WTC11 (cell line): ENCODE results near the gene PICALM. TPM values are rescaled to one million over a fixed set of nuclear protein-coding genes. Genes with fewer than 3 reads are reported as not detected.

Experiments used
- ATAC-seq: fragments of 200-7000 bp; cut with Tn5 transposase; 2 replicates; pipeline ENCODE4 v1.10.0; 2021; ENCODE audit warnings: mild to moderate bottlenecking, moderate library complexity
- CTCF ChIA-PET: fragments of 300-600 bp; sonication (Branson Sonifier 250); formaldehyde crosslinking; loops from one replicate; lab custom pipeline; 2021; ENCODE audit warnings: antibody characterized with exemption; lab: Charles Lee
- POLR2A ChIA-PET: fragments of 350-600 bp; sonication (Branson Sonifier 250); formaldehyde crosslinking; loops from one replicate; lab custom pipeline; 2021; ENCODE audit warnings: antibody characterized with exemption; lab: Charles Lee
- DNase-seq: peaks from one replicate; pipeline ENCODE4 v3.0.0; 2021; ENCODE audit warnings: low spot score
- H3K27ac Mint-ChIP-seq: 2 replicates; pipeline ENCODE4 v1.8.0; 2021; ENCODE audit warnings: mixed read lengths
- H3K27me3 Mint-ChIP-seq: 2 replicates; pipeline ENCODE4 v1.8.0; 2021; ENCODE audit warnings: low read depth, mild to moderate bottlenecking, moderate library complexity, mixed read lengths
- H3K36me3 Mint-ChIP-seq: 2 replicates; pipeline ENCODE4 v1.8.0; 2021; ENCODE audit warnings: mixed read lengths
- H3K4me1 Mint-ChIP-seq: 2 replicates; pipeline ENCODE4 v1.8.0; 2022; ENCODE audit warnings: mixed read lengths
- H3K4me3 Mint-ChIP-seq: 2 replicates; pipeline ENCODE4 v1.8.0; 2021; ENCODE audit warnings: mild to moderate bottlenecking, moderate library complexity, mixed read lengths
- H3K9me3 Mint-ChIP-seq: 2 replicates; pipeline ENCODE4 v1.8.0; 2021; ENCODE audit warnings: mixed read lengths
- ARID4B ChIP-seq: sonication (generic); formaldehyde crosslinking; IDR thresholded peaks from 2 replicates; pipeline ENCODE4 v1.8.0; 2023; ENCODE audit warnings: missing genetic modification reagents, mild to moderate bottlenecking, borderline replicate concordance
- CREB1 ChIP-seq: sonication (generic); formaldehyde crosslinking; IDR thresholded peaks from 2 replicates; pipeline ENCODE4 v1.8.0; 2023; ENCODE audit warnings: mild to moderate bottlenecking, missing genetic modification reagents
- ELF4 ChIP-seq: sonication (generic); formaldehyde crosslinking; IDR thresholded peaks from 2 replicates; pipeline ENCODE4 v1.8.1; 2022; ENCODE audit warnings: low read depth, mild to moderate bottlenecking, moderate library complexity, missing genetic modification reagents
- FOXK1 ChIP-seq: sonication (generic); formaldehyde crosslinking; IDR thresholded peaks from 2 replicates; pipeline ENCODE4 v1.8.0; 2022; ENCODE audit warnings: mild to moderate bottlenecking, moderate library complexity, missing genetic modification reagents
- GRHL2 ChIP-seq: fragments of 250-450 bp; sonication (Bioruptor Pico); IDR thresholded peaks from 2 replicates; pipeline ENCODE4 v1.8.0; 2022; ENCODE audit warnings: mild to moderate bottlenecking, moderate library complexity; ENCODE audit not compliant: insufficient replicate concordance, severe bottlenecking
- HMGA2 ChIP-seq: fragments of 250-450 bp; sonication (Bioruptor Pico); IDR thresholded peaks from 2 replicates; pipeline ENCODE4 v1.4.0; 2021; ENCODE audit warnings: mild to moderate bottlenecking, moderate library complexity
- IRF1 ChIP-seq: sonication (generic); formaldehyde crosslinking; IDR thresholded peaks from 2 replicates; pipeline ENCODE4 v1.8.0; 2023; ENCODE audit warnings: missing genetic modification reagents
- OVOL2 ChIP-seq: fragments of 250-450 bp; sonication (Bioruptor Pico); IDR thresholded peaks from 2 replicates; pipeline ENCODE4 v1.9.0; 2021; ENCODE audit warnings: mild to moderate bottlenecking, borderline replicate concordance
- RORB ChIP-seq: fragments of 250-450 bp; sonication (Bioruptor Pico); IDR thresholded peaks from 2 replicates; pipeline ENCODE4 v1.9.0; 2021; ENCODE audit warnings: mild to moderate bottlenecking
- SMAD3 ChIP-seq: sonication (generic); formaldehyde crosslinking; IDR thresholded peaks from 2 replicates; pipeline ENCODE4 v1.8.0; 2022; ENCODE audit warnings: missing genetic modification reagents, mild to moderate bottlenecking, borderline replicate concordance
- SMAD4 ChIP-seq: sonication (generic); formaldehyde crosslinking; IDR thresholded peaks from 2 replicates; pipeline ENCODE4 v1.8.0; 2022; ENCODE audit warnings: mild to moderate bottlenecking, missing genetic modification reagents
- SOX15 ChIP-seq: fragments of 250-450 bp; sonication (Bioruptor Pico); IDR thresholded peaks from 2 replicates; pipeline ENCODE4 v1.9.0; 2021; ENCODE audit warnings: mild to moderate bottlenecking
- TEAD4 ChIP-seq: sonication (generic); formaldehyde crosslinking; IDR thresholded peaks from 2 replicates; pipeline ENCODE4 v1.8.0; 2022; ENCODE audit warnings: mild to moderate bottlenecking, missing genetic modification reagents
- TP53 ChIP-seq: sonication (generic); formaldehyde crosslinking; IDR thresholded peaks from 2 replicates; pipeline ENCODE4 v1.8.1; 2023; ENCODE audit warnings: mild to moderate bottlenecking, missing genetic modification reagents
- ZNF121 ChIP-seq: sonication (generic); formaldehyde crosslinking; IDR thresholded peaks from 2 replicates; pipeline ENCODE4 v1.8.0; 2023; ENCODE audit warnings: missing genetic modification reagents
- ZNF281 ChIP-seq: sonication (generic); formaldehyde crosslinking; IDR thresholded peaks from 2 replicates; pipeline ENCODE4 v1.8.0; 2023; ENCODE audit warnings: mild to moderate bottlenecking, missing genetic modification reagents
- ZNF317 ChIP-seq: sonication (generic); formaldehyde crosslinking; IDR thresholded peaks from 2 replicates; pipeline ENCODE4 v1.8.1; 2023; ENCODE audit warnings: low read depth, mild to moderate bottlenecking, moderate library complexity, missing genetic modification reagents, borderline replicate concordance
- ZNF416 ChIP-seq: fragments of 250-450 bp; sonication (Bioruptor Pico); IDR thresholded peaks from 2 replicates; pipeline ENCODE4 v1.9.0; 2021; ENCODE audit warnings: mild to moderate bottlenecking, inconsistent platforms
- total RNA-seq: library from RNA; stranded (reverse); gene quantifications from 3 replicates; pipeline ENCODE4 v1.2.3, GENCODE V29; 2021
- TF ChIP-seq, protein P1 (sequence below): sonication (generic); formaldehyde crosslinking; IDR thresholded peaks from 2 replicates; pipeline ENCODE4 v1.8.0; 2022; ENCODE audit warnings: mild to moderate bottlenecking, missing genetic modification reagents
- TF ChIP-seq, protein P2 (sequence below): fragments of 250-450 bp; sonication (Bioruptor Pico); IDR thresholded peaks from 2 replicates; pipeline ENCODE4 v2.1.2; 2022; ENCODE audit warnings: mild to moderate bottlenecking, moderate library complexity
- TF ChIP-seq, protein P3 (sequence below): fragments of 250-450 bp; sonication (Bioruptor Pico); IDR thresholded peaks from 2 replicates; pipeline ENCODE4 v1.9.0; 2021; ENCODE audit warnings: mild to moderate bottlenecking

The PICALM gene
- total RNA-seq, 1 experiment from 2014 or later = 69.9 TPM

DNA sequence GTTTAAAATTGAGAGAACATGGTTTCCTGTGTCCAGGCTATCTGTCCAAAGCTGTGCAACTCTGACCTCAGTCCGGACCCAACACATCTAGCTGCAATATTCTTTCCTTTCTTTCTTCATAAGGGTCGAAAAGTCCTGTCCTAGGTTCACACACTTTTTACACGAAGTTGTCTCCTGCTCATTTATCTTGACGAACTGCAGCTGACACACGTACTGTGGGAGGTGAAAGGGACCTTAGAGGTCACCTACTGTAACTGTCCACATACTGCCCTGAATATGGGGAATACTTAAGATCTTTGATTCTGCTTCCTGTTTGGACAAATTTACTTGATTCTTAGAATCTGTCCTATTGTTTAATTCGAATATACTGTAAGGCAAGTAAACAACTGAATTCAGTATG is 107.8 kb downstream of the PICALM start (continued):
- TF ChIP-seq IRF1 (CRISPR knock-in tag) (no peak), CREB1 (CRISPR knock-in tag) (no peak), ZNF121 (CRISPR knock-in tag) (no peak), RORB (CRISPR knock-in tag) (no peak), ELF4 (CRISPR knock-in tag) (no peak)

DNA sequence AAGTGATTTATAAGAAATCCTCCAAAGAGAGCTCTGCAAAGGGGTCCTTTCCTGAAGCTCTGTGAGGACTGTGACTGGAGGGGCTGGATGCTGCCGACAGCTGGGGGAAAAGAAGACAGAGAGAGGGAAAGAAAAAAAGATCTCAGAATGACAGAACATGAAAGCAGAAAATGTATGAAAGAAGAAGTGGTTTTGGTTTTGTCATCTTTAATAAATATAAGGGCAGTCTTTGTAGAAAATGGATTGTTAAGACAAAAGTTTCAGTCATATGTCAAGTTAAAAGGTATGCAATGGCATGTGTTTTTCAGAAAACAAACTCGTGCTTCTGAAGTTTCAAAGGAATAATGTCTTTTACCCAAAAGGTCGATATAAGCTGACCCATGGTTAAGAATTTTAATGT is 108.2 kb downstream of the PICALM start:
- no peak for DNase-seq
- CTCF ChIA-PET = no interaction called here
- Mint-ChIP-seq H3K36me3 (peaks cover 24% of the 10 kb centered on the region), H3K4me3 (no peak overlapping the region), H3K27me3 (no peaks in the 10 kb centered on the region), H3K4me1 (peaks cover 3% of the 10 kb centered on the region; the same call in 1 of the 2 replicates), H3K9me3 (no peaks in the 10 kb centered on the region), H3K27ac (no peak overlapping the region)
- ATAC-seq = no peak
- TF ChIP-seq SOX15 (CRISPR knock-in tag) (no peak), ARID4B (CRISPR knock-in tag) (no peak), TP53 (CRISPR knock-in tag) (no peak), ELF4 (CRISPR knock-in tag) (no peak), ZNF281 (CRISPR knock-in tag) (no peak)
- TF ChIP-seq, protein P1, sequence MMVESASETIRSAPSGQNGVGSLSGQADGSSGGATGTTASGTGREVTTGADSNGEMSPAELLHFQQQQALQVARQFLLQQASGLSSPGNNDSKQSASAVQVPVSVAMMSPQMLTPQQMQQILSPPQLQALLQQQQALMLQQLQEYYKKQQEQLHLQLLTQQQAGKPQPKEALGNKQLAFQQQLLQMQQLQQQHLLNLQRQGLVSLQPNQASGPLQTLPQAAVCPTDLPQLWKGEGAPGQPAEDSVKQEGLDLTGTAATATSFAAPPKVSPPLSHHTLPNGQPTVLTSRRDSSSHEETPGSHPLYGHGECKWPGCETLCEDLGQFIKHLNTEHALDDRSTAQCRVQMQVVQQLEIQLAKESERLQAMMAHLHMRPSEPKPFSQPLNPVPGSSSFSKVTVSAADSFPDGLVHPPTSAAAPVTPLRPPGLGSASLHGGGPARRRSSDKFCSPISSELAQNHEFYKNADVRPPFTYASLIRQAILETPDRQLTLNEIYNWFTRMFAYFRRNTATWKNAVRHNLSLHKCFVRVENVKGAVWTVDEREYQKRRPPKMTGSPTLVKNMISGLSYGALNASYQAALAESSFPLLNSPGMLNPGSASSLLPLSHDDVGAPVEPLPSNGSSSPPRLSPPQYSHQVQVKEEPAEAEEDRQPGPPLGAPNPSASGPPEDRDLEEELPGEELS = no peak
- POLR2A ChIA-PET = no interaction called here

- TF ChIP-seq OVOL2 (no peak), TEAD4 (CRISPR knock-in tag) (no peak), SMAD4 (CRISPR knock-in tag) (no peak), FOXK1 (CRISPR knock-in tag) (no peak), SMAD3 (CRISPR knock-in tag) (no peak), GRHL2 (CRISPR knock-in tag) (no peak), ZNF416 (CRISPR knock-in tag) (no peak), HMGA2 (CRISPR knock-in tag) (no peak), ZNF317 (CRISPR knock-in tag) (no peak)
- TF ChIP-seq, protein P2, sequence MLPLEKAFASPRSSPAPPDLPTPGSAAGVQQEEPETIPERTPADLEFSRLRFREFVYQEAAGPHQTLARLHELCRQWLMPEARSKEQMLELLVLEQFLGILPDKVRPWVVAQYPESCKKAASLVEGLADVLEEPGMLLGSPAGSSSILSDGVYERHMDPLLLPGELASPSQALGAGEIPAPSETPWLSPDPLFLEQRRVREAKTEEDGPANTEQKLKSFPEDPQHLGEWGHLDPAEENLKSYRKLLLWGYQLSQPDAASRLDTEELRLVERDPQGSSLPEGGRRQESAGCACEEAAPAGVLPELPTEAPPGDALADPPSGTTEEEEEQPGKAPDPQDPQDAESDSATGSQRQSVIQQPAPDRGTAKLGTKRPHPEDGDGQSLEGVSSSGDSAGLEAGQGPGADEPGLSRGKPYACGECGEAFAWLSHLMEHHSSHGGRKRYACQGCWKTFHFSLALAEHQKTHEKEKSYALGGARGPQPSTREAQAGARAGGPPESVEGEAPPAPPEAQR (CRISPR knock-in tag) = no peak
- TF ChIP-seq, protein P3, sequence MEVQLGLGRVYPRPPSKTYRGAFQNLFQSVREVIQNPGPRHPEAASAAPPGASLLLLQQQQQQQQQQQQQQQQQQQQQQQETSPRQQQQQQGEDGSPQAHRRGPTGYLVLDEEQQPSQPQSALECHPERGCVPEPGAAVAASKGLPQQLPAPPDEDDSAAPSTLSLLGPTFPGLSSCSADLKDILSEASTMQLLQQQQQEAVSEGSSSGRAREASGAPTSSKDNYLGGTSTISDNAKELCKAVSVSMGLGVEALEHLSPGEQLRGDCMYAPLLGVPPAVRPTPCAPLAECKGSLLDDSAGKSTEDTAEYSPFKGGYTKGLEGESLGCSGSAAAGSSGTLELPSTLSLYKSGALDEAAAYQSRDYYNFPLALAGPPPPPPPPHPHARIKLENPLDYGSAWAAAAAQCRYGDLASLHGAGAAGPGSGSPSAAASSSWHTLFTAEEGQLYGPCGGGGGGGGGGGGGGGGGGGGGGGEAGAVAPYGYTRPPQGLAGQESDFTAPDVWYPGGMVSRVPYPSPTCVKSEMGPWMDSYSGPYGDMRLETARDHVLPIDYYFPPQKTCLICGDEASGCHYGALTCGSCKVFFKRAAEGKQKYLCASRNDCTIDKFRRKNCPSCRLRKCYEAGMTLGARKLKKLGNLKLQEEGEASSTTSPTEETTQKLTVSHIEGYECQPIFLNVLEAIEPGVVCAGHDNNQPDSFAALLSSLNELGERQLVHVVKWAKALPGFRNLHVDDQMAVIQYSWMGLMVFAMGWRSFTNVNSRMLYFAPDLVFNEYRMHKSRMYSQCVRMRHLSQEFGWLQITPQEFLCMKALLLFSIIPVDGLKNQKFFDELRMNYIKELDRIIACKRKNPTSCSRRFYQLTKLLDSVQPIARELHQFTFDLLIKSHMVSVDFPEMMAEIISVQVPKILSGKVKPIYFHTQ = no peak
- TF ChIP-seq, all 79 proteins: peak for 0
- ChIA-PET CTCF (no interaction called here), POLR2A (no interaction called here)
- DNase-seq = no peak
- Mint-ChIP-seq H3K4me1 (no peaks in the 10 kb centered on the region), H3K36me3 (peaks cover 31% of the 10 kb centered on the region), H3K27ac (0 out of 2 replicates have a peak overlapping the region, but pooled peaks have one; percentile 6), H3K9me3 (peaks cover 6% of the 10 kb centered on the region), H3K27me3 (no peaks in the 10 kb centered on the region), H3K4me3 (no peak overlapping the region)
- no peak for ATAC-seq
These were observed 113.4 kb downstream of the PICALM start for GRCh38 chr11:85955531-85955930.
